OCI-LY3 (cell line): ENCODE measurements around the gene SHISA6.
A peak's percentile ranks its signal among the peaks of the same experiment; 100 is the strongest.

Source experiments
- H2AFZ ChIP-seq: fragments of 200-600, 300-600 bp; shearing (Covaris generic); 2 replicates; pipeline ENCODE4 v1.6.0; 2014; ENCODE audit warnings: antibody characterized with exemption, low read depth, low read length
- H3K27ac ChIP-seq: fragments of 200-600, 300-600 bp; sonication (generic); 2 replicates; pipeline ENCODE4 v1.5.1; 2014; ENCODE audit warnings: mild to moderate bottlenecking, low read length, moderate library complexity, mixed read lengths
- H3K27me3 ChIP-seq: fragments of 200-600, 300-600 bp; sonication (generic); 2 replicates; pipeline ENCODE4 v1.6.1; 2014; ENCODE audit warnings: low read depth, low read length, mixed read lengths
- H3K36me3 ChIP-seq: fragments of 200-600, 300-600 bp; sonication (generic); replicated peaks from 2 replicates; pipeline ENCODE3; 2014; ENCODE audit warnings: low read depth, low read length, mixed read lengths
- H3K4me1 ChIP-seq: fragments of 300-600, 200-600 bp; sonication (generic); 2 replicates; pipeline ENCODE4 v1.6.1; 2014; ENCODE audit warnings: low read length, mixed read lengths
- H3K4me2 ChIP-seq: fragments of 200-600, 300-600 bp; sonication (generic); 2 replicates; pipeline ENCODE4 v1.6.1; 2014; ENCODE audit warnings: low read length, mixed read lengths
- H3K4me3 ChIP-seq: fragments of 300-600, 200-600 bp; sonication (generic); 2 replicates; pipeline ENCODE4 v1.5.1; 2014; ENCODE audit warnings: antibody characterized with exemption, mild to moderate bottlenecking, low read length, moderate library complexity
- H3K79me2 ChIP-seq: fragments of 300-600, 200-600 bp; shearing (Covaris generic); 2 replicates; pipeline ENCODE4 v1.6.1; 2014; ENCODE audit warnings: mild to moderate bottlenecking, low read length, mixed read lengths
- H3K9ac ChIP-seq: fragments of 300-600, 200-600 bp; shearing (Covaris generic); 2 replicates; pipeline ENCODE4 v1.6.0; 2014; ENCODE audit warnings: mild to moderate bottlenecking, low read length, moderate library complexity
- H3K9me3 ChIP-seq: fragments of 200-600, 300-600 bp; shearing (Covaris generic); 2 replicates; pipeline ENCODE4 v1.6.1; 2014; ENCODE audit warnings: low read length, mixed read lengths; ENCODE audit not compliant: insufficient read depth
- H4K20me1 ChIP-seq: fragments of 200-600, 300-600 bp; sonication (generic); 2 replicates; pipeline ENCODE4 v1.6.1; 2016; ENCODE audit warnings: low read length, mixed read lengths; ENCODE audit not compliant: insufficient read depth
- EZH2phosphoT487 ChIP-seq: fragments of 200-600 bp; shearing (Covaris generic); IDR thresholded peaks from 2 replicates; pipeline ENCODE4 v1.6.1; 2018; ENCODE audit warnings: antibody characterized with exemption, mixed run types, low read depth
- TF ChIP-seq, protein P1 (sequence below): fragments of 200-600, 300-600 bp; sonication (generic); IDR thresholded peaks from 2 replicates; pipeline ENCODE4 v1.5.1; 2014; ENCODE audit warnings: antibody characterized with exemption, low read length, low read depth

Gene SHISA6

DNA sequence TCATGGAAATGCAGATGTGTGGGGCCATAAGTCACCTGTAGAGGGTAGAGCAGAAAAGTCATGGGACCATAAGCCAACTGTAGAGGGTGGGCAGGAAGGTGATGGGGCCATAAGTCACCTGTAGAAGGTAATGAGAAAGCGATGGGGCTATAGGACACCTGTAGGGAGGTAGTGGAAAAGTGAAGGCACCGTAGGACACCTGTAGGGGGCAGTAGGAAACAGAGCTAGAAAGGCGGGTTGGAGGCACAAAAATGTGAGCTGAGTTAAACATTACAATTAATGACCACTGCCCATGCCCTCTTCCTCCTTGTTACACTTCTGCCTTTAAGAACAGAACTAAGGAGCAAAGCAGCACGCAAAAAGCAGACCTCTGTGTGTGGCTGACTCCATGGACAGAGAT lies 150.1 kb downstream of the SHISA6 start:
- no peak overlapping the region for H3K4me2 ChIP-seq
- no peaks in the 10 kb centered on the region for H3K79me2 ChIP-seq
- H3K4me1 ChIP-seq = no peaks in the 10 kb centered on the region
- no peaks in the 10 kb centered on the region for H3K27me3 ChIP-seq
- no peak overlapping the region for H3K4me3 ChIP-seq
- no peak overlapping the region for H2AFZ ChIP-seq
- no peaks in the 10 kb centered on the region for H3K36me3 ChIP-seq
- H4K20me1 ChIP-seq = no peaks in the 10 kb centered on the region
- no peaks in the 10 kb centered on the region for H3K9me3 ChIP-seq
- no peak overlapping the region for H3K27ac ChIP-seq
- no peak overlapping the region for H3K9ac ChIP-seq
- TF ChIP-seq EZH2phosphoT487 = no peak
- TF ChIP-seq, protein P1, sequence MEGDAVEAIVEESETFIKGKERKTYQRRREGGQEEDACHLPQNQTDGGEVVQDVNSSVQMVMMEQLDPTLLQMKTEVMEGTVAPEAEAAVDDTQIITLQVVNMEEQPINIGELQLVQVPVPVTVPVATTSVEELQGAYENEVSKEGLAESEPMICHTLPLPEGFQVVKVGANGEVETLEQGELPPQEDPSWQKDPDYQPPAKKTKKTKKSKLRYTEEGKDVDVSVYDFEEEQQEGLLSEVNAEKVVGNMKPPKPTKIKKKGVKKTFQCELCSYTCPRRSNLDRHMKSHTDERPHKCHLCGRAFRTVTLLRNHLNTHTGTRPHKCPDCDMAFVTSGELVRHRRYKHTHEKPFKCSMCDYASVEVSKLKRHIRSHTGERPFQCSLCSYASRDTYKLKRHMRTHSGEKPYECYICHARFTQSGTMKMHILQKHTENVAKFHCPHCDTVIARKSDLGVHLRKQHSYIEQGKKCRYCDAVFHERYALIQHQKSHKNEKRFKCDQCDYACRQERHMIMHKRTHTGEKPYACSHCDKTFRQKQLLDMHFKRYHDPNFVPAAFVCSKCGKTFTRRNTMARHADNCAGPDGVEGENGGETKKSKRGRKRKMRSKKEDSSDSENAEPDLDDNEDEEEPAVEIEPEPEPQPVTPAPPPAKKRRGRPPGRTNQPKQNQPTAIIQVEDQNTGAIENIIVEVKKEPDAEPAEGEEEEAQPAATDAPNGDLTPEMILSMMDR = peak; percentile 18; the same call in 1 of the 2 replicates

DNA sequence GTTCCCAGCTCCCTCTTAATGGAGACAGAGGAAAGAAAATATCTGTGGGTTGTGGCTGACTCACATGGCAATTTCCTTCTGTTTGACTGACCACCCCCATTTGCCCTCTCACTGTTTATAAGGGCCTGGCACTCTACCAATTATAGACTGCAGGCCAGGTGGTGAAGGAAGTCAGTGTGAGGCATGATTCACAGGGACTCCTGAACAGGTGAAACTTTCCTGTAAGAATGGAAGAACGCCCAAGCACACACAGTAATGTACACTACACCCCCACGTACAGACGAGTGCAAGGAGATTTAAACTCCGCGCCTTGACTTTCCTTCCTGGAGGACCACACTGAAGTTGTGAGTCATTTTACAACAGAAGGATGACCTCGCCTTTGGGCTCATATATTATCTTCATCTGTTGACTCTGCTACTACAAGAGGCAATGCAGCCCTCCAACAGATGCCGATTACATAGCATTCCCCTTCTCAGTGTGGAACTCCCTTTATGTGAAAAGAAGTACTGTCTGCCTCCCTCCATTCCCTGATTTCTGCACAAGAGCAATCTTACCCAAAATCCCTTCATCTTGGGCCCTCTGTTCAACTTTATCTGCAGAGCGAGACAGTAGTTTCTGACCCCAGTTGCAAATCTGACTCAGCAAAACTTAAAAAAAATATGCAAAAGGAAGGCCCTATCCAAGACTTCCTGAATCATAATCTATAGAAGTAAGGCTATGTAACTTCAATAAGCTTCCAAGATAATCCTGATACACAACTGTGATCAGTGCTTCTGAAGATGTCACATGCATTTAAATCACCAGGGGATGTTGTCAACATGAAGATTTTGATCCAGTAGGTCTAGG lies 163.6 kb downstream of the SHISA6 start:
- Histone ChIP-seq H3K9me3 (no peaks in the 10 kb centered on the region), H2AFZ (no peak overlapping the region), H3K4me2 (no peak overlapping the region), H3K4me3 (no peak overlapping the region), H3K4me1 (no peaks in the 10 kb centered on the region), H3K9ac (no peak overlapping the region), H3K36me3 (no peaks in the 10 kb centered on the region), H3K79me2 (no peaks in the 10 kb centered on the region), H3K27ac (no peak overlapping the region), H4K20me1 (no peaks in the 10 kb centered on the region), H3K27me3 (no peaks in the 10 kb centered on the region)
- TF ChIP-seq, protein P1 = no peak
- TF ChIP-seq EZH2phosphoT487 = no peak

DNA sequence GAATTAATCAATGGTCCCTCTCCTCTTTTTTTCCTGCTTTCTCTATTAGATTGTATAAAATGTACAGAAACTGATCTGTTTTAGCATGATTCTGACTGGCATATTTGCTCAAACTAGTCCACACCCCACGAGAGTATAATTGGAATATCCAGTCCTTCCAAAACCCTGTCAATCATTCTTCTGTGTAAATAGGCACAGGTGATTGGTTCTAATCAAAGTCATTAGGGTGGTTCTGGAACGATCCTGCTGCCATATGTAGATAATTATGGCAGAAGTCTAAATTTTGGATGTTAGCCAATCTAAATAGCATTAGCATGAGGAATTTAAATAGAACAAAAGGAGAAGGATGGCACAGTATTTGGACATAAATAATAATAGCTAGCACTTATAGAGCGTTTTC lies 165.7 kb downstream of the SHISA6 start:
- TF ChIP-seq, protein P1 = no peak
- TF ChIP-seq EZH2phosphoT487 = no peak
- Histone ChIP-seq H3K4me3 (no peak overlapping the region), H3K4me1 (no peaks in the 10 kb centered on the region), H3K27ac (no peak overlapping the region), H3K4me2 (no peak overlapping the region), H4K20me1 (no peaks in the 10 kb centered on the region), H3K27me3 (no peaks in the 10 kb centered on the region), H3K9me3 (no peaks in the 10 kb centered on the region), H2AFZ (no peak overlapping the region), H3K36me3 (no peaks in the 10 kb centered on the region), H3K79me2 (no peaks in the 10 kb centered on the region), H3K9ac (no peak overlapping the region)

DNA sequence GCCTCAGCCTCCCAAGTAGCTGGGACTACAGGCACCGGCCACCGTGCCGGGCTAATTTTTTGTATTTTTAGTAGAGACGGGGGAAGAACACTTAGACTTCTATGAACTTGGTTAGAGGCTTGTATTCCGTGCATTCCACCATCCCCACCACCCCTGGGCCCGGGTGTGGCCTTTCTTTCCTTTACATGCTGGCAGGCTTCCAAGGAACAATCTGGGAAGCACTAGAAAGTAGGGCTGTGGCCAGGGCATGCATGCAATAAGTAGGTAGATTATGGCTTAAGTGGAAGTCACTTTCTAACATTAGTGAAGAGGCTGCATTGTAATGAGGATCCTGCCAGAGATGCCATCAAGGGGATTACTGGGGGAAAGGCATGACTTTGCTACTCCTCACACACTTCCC lies 171.6 kb downstream of the SHISA6 start:
- H3K36me3 ChIP-seq = no peaks in the 10 kb centered on the region
- H3K4me1 ChIP-seq = no peaks in the 10 kb centered on the region
- H3K27me3 ChIP-seq = no peaks in the 10 kb centered on the region
- no peak overlapping the region for H3K4me2 ChIP-seq
- H2AFZ ChIP-seq = no peak overlapping the region
- H3K27ac ChIP-seq = no peak overlapping the region
- H3K9ac ChIP-seq = no peak overlapping the region
- no peaks in the 10 kb centered on the region for H3K79me2 ChIP-seq
- H4K20me1 ChIP-seq = no peaks in the 10 kb centered on the region
- no peak overlapping the region for H3K4me3 ChIP-seq
- TF ChIP-seq, protein P1 = no peak
- TF ChIP-seq EZH2phosphoT487 = no peak
- H3K9me3 ChIP-seq = no peaks in the 10 kb centered on the region
